Epithelial cell of prostate (primary cell): ENCODE results near the gene FOXP1.
A peak's percentile ranks its signal among the peaks of the same experiment; 100 is the strongest.
"Not testable (repeated sequence)": the region's sequence is repeated elsewhere in the genome, so short reads cannot be mapped to it uniquely, and the experiment has no call there.

Source experiments
- DNase-seq: peaks from one replicate; pipeline ENCODE4 v3.0.0-alpha.2; 2011; ENCODE audit warnings: low read depth, low spot score
- H3K27ac ChIP-seq: fragments of 450-650 bp; 2 replicates; pipeline ENCODE4 v1.5.1; 2017; ENCODE audit warnings: mild to moderate bottlenecking

Gene FOXP1

GRCh38 chr3:71536376-71536965, 47.1 kb downstream of the FOXP1 start:
- H3K27ac ChIP-seq, result peak overlapping the region; percentile 58
- DNase-seq, result no peak

GRCh38 chr3:71533588-71533987, 49.9 kb downstream of the FOXP1 start:
- no peak for DNase-seq
- H3K27ac ChIP-seq, result peak overlapping the region; percentile 90

- DNase-seq, result no peak
- H3K27ac ChIP-seq, result peak overlapping the region; percentile 90
Observed at GRCh38 chr3:71532639-71533395, 50.7 kb downstream of the FOXP1 start.

GRCh38 chr3:71530903-71531530, 52.5 kb downstream of the FOXP1 start:
- no peak overlapping the region for H3K27ac ChIP-seq
- DNase-seq, result no peak

- H3K27ac ChIP-seq, result no peak overlapping the region
- DNase-seq, result no peak
Observed at GRCh38 chr3:71528816-71529215, 54.7 kb downstream of the FOXP1 start.

- not testable (repeated sequence) for H3K27ac ChIP-seq, DNase-seq
Observed at GRCh38 chr3:71526448-71526847, 57.1 kb downstream of the FOXP1 start.

- no peak overlapping the region for H3K27ac ChIP-seq
- no peak for DNase-seq
Observed at GRCh38 chr3:71525391-71525790, 58.1 kb downstream of the FOXP1 start.

- DNase-seq, result no peak
- H3K27ac ChIP-seq, result no peak overlapping the region
Observed at GRCh38 chr3:71524672-71525071, 58.9 kb downstream of the FOXP1 start.

- DNase-seq, result no peak
- H3K27ac ChIP-seq, result no peak overlapping the region
Observed at GRCh38 chr3:71523628-71524027, 59.9 kb downstream of the FOXP1 start.

- DNase-seq, result no peak
- H3K27ac ChIP-seq, result no peak overlapping the region
Observed at GRCh38 chr3:71521940-71522876, 61.3 kb downstream of the FOXP1 start.

GRCh38 chr3:71521021-71521352, 62.5 kb downstream of the FOXP1 start:
- DNase-seq, result no peak
- H3K27ac ChIP-seq, result no peak overlapping the region

- no peak overlapping the region for H3K27ac ChIP-seq
- DNase-seq, result no peak
Observed at GRCh38 chr3:71520161-71521020, 63.1 kb downstream of the FOXP1 start.

GRCh38 chr3:71518089-71518488, 65.4 kb downstream of the FOXP1 start:
- H3K27ac ChIP-seq, result no peak overlapping the region

GRCh38 chr3:71517271-71517791, 66.2 kb downstream of the FOXP1 start:
- DNase-seq, result no peak
- no peak overlapping the region for H3K27ac ChIP-seq

More at GRCh38 chr3:71518089-71518488, 65.4 kb downstream of the FOXP1 start:
- DNase-seq, result no peak

- no peak for DNase-seq
- H3K27ac ChIP-seq, result peak overlapping the region; percentile 61
Observed at GRCh38 chr3:71515636-71516365, 67.7 kb downstream of the FOXP1 start.

- peak overlapping the region; percentile 61 for H3K27ac ChIP-seq
- no peak for DNase-seq
Observed at GRCh38 chr3:71514621-71515020, 68.9 kb downstream of the FOXP1 start.

GRCh38 chr3:71513515-71513914, 70.0 kb downstream of the FOXP1 start:
- peak overlapping the region; percentile 61 for H3K27ac ChIP-seq
- DNase-seq, result no peak

GRCh38 chr3:71513081-71513480, 70.4 kb downstream of the FOXP1 start:
- no peak for DNase-seq
- peak overlapping the region; percentile 61 for H3K27ac ChIP-seq

- DNase-seq, result no peak
- peak overlapping the region; percentile 61 for H3K27ac ChIP-seq
Observed at GRCh38 chr3:71512544-71512943, 71.0 kb downstream of the FOXP1 start.
